Measurements from ENCODE around the gene PPME1.

PPME1 gene

DNA sequence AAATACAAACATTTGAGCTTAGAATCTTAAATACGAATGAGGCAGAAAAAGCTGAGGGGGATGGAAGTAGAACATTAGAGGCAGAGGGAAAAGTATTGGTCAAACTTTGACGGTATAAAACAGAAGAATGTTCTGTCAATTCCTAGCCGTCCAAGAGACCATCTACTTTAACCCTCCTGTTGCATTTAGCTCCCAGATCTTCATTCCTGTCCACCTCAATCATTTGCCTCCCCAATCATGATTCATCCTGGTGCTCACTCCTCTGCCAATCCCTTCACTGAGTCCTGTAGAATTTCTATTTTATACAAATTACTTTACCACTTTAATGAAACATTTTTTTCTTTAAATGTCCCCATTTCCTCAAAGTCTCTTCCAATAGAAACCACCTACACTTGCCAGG, 28.5 kb upstream of the PPME1 start:
- TF ChIP-seq, protein P1, sequence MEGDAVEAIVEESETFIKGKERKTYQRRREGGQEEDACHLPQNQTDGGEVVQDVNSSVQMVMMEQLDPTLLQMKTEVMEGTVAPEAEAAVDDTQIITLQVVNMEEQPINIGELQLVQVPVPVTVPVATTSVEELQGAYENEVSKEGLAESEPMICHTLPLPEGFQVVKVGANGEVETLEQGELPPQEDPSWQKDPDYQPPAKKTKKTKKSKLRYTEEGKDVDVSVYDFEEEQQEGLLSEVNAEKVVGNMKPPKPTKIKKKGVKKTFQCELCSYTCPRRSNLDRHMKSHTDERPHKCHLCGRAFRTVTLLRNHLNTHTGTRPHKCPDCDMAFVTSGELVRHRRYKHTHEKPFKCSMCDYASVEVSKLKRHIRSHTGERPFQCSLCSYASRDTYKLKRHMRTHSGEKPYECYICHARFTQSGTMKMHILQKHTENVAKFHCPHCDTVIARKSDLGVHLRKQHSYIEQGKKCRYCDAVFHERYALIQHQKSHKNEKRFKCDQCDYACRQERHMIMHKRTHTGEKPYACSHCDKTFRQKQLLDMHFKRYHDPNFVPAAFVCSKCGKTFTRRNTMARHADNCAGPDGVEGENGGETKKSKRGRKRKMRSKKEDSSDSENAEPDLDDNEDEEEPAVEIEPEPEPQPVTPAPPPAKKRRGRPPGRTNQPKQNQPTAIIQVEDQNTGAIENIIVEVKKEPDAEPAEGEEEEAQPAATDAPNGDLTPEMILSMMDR (conservative IDR thresholded peaks at IDR 0.05): no peak
- no peak overlapping the region for H3K27ac ChIP-seq

DNA sequence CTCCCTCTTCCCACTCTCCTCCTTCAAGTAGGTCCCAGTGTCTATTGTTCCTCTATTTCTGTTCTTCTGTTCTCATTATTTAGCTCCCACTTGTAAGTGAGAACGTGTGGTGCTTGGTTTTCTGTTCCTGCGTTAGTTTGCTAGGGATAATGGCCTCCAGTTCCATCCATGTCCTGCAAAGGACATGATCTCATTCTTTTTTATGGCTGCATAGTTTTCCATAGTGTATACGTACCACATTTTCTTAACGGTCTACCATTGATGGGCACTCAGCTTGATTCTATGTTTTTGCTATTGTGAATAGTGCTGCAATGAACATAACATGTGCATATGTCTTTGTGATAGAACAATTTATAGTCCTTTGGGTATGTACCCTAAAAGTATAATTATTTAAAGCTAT, 26.5 kb upstream of the PPME1 start:
- TF ChIP-seq, protein P1 (conservative IDR thresholded peaks at IDR 0.05): no peak
- H3K27ac ChIP-seq: no peak overlapping the region

DNA sequence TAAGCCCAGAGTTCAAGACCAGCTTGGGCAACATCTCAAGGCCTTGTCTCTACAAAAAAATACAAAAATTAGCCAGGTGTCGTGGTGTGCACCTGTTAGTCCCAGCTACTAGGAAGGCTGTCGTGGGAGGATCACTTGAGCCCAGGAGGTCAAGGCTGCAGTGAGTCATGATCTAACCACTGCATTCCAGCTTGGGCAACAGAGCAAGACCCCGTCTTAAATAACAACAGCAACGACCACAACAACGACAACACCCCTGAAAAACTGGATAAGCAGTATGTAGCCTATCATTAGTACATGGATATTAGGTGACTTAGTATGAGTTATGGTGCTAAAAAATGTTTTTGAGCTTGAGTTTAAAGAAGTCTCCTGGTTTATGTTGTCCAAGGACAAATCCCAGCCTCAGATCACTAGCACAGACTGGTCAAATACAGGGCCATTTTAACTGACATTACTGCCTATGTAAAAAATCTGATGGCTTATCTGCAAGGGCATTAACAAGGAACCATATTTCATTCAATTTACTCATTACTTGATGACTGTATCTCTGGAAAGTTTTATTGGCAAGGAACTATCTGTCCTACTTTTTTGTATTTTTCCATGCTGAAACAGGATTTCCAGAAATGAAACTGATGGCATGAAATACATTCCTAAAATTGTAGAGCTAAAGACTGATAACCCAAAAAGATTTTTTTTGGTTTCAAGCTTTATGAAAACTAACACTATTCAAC, 23.7 kb upstream of the PPME1 start:
- no peak overlapping the region for H3K27ac ChIP-seq
- TF ChIP-seq, protein P1 (conservative IDR thresholded peaks at IDR 0.05): no peak

DNA sequence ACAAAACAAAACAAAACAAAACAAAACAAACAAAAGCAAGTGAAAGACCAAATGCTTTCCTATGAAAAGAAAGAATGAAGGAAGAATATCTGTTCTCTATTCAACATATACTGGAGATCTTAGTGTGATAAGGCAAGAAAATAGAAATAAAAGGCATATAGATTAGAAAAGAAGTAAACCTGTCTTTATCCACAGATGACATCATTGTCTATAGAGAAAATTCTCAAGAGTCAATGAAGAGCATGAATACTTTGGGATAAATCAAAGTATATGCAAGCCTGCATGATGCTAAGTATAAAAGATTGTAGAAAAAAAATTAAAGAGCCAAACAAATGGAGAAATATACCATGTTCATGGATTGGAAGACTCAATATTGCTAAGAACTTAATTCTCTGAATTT, 17.9 kb upstream of the PPME1 start:
- TF ChIP-seq, protein P1 (conservative IDR thresholded peaks at IDR 0.05): no peak
- H3K27ac ChIP-seq: no peak overlapping the region

DNA sequence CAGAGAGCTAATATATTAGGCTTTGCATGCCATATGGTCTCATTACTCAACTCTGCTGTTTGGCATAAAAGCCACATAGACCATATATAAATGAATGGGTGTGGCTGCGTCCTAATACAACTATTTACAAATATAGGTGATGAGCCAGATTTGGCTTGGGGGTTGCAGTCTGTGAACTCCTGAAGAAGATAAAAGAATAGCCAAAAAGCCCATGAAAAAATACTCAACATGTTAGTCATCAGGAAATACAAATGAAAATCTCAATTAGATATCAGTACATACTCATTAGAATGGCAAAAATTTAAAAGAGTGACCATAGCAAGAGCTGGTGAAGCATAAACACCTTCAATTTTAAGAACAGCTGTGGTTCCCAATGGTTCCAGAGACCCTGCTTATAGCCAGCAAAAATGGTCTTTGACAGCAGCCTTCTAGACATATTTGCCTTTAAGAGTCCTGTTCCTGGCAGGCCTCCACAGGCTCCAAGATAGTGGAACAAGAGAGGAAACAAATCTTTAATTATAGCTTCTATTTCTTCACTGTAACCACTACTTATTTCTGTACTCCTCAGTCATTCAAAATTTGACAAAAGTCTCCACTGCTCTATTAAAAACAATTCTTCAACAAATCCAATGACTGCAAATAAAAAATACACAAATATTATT, 16.3 kb upstream of the PPME1 start:
- H3K27ac ChIP-seq: no peak overlapping the region
- TF ChIP-seq, protein P1 (conservative IDR thresholded peaks at IDR 0.05): no peak

DNA sequence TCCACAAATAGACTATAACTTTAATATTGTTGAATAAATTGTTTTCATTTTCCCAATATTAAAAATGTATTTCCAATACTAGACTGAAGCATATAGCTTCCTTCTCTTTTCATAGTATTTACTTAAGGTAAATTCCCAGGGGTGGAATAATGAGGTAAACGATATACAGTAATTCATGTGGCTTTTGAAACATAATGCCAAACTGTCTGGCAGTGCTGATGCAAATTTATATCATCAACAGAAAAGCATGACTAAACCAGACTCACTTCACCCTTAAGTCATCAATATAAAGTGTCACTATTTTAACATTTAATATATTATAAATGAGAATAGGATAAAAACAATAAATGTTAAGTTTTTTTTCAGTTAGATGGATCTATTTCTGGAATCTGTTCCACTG, 13.9 kb upstream of the PPME1 start:
- TF ChIP-seq, protein P1 (conservative IDR thresholded peaks at IDR 0.05): no peak
- H3K27ac ChIP-seq: no peak overlapping the region

DNA sequence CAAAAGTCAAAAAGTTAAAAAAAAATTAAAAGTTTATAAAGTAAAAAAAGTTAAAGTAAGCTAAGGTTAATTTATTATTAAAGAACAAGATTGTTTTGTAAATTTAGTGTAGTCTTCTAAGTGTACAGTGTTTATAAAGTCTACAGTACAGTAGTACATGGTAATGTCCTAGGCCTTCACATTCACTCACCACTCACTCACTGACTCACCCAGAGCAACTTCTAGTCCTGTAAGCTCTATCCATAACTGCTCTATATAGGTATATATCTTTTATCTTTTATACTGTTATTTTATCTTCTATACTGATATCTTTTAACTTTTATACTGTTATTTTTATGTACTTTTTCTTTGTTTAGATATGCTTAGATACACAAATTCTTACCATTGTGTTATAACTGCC, 11.4 kb upstream of the PPME1 start:
- H3K27ac ChIP-seq: no peak overlapping the region
- TF ChIP-seq, protein P1 (conservative IDR thresholded peaks at IDR 0.05): no peak

All from VCaP (cell line).